Liver (tissue), 9 donors: ENCODE measurements around the gene IRGQ. TPM values are rescaled to one million over a fixed set of nuclear protein-coding genes. Genes with fewer than 3 reads are reported as not detected.

ENCODE experiments used
- DNase-seq: peaks from one replicate; pipeline ENCODE4 v3.0.0-alpha.2; 2017; ENCODE audit warnings: low spot score
- H3K27ac ChIP-seq, 2 donors: one replicate each; pipeline ENCODE4 v1.7.0; 2013; ENCODE audit warnings: inconsistent platforms in 2 of 2, low read length in 2 of 2, control low read depth in 1 of 2, low read depth in 1 of 2, mild to moderate bottlenecking in 1 of 2
- H3K27me3 ChIP-seq, 4 donors: one replicate each; pipeline versions ENCODE4 v1.6.1 to v1.7.0; 2013; ENCODE audit warnings: low read length in 3 of 4, inconsistent platforms in 1 of 4, mild to moderate bottlenecking in 1 of 4, moderate library complexity in 1 of 4; ENCODE audit not compliant: control insufficient read depth in 4 of 4, insufficient read depth in 4 of 4
- H3K36me3 ChIP-seq, 4 donors: one replicate each; pipeline versions ENCODE4 v1.6.1 to v1.7.0; 2013; ENCODE audit warnings: low read length in 3 of 4, mild to moderate bottlenecking in 3 of 4, low read depth in 1 of 4, moderate library complexity in 1 of 4; ENCODE audit not compliant: control insufficient read depth in 4 of 4, insufficient read depth in 3 of 4
- H3K4me1 ChIP-seq, 4 donors: one replicate each; pipeline versions ENCODE4 v1.6.1 to v1.7.0; 2013; ENCODE audit warnings: low read length in 3 of 4, mild to moderate bottlenecking in 3 of 4, moderate library complexity in 1 of 4; ENCODE audit not compliant: control insufficient read depth in 4 of 4, insufficient read depth in 4 of 4
- H3K4me3 ChIP-seq, 3 donors: one replicate each; pipeline versions ENCODE4 v1.6.1 to v1.7.0; 2013; ENCODE audit warnings: low read length in 3 of 3, control low read depth in 1 of 3, low read depth in 1 of 3, mild to moderate bottlenecking in 1 of 3
- H3K9ac ChIP-seq, 2 donors: one replicate each; pipeline ENCODE4 v1.7.0; 2013; ENCODE audit warnings: low read length in 2 of 2, mild to moderate bottlenecking in 2 of 2, moderate library complexity in 2 of 2, control low read depth in 1 of 2, low read depth in 1 of 2
- H3K9me3 ChIP-seq, 4 donors: one replicate each; pipeline versions ENCODE4 v1.6.1 to v1.7.0; 2013; ENCODE audit warnings: low read length in 3 of 4; ENCODE audit not compliant: control insufficient read depth in 4 of 4
- ATF3 ChIP-seq: IDR thresholded peaks from 2 replicates; pipeline ENCODE4 v1.6.1; 2016; ENCODE audit warnings: antibody characterized with exemption
- EGR1 ChIP-seq, 2 donors: IDR thresholded peaks; 2 replicates each; pipeline ENCODE4 v1.6.1; 2016 to 2018; ENCODE audit warnings: antibody characterized with exemption in 2 of 2, low read depth in 2 of 2
- FOXA2 ChIP-seq: IDR thresholded peaks from 2 replicates; pipeline ENCODE4 v1.6.1; 2016; ENCODE audit warnings: antibody characterized with exemption
- HNF4G ChIP-seq: IDR thresholded peaks from 2 replicates; pipeline ENCODE4 v1.6.1; 2016; ENCODE audit warnings: antibody characterized with exemption
- JUND ChIP-seq, 2 donors: IDR thresholded peaks; 2 replicates each; pipeline ENCODE4 v1.6.1; 2016; ENCODE audit warnings: antibody characterized with exemption in 2 of 2
- MAX ChIP-seq: IDR thresholded peaks from 2 replicates; pipeline ENCODE4 v1.6.1; 2016; ENCODE audit warnings: antibody characterized with exemption
- NR2F2 ChIP-seq: IDR thresholded peaks from 2 replicates; pipeline ENCODE4 v1.6.1; 2016; ENCODE audit warnings: antibody characterized with exemption
- RAD21 ChIP-seq, 2 donors: IDR thresholded peaks; 2 replicates each; pipeline ENCODE4 v1.6.1; 2016; ENCODE audit warnings: antibody characterized with exemption in 2 of 2, mild to moderate bottlenecking in 2 of 2
- REST ChIP-seq: IDR thresholded peaks from 2 replicates; pipeline ENCODE4 v1.6.1; 2016; ENCODE audit warnings: antibody characterized with exemption, mild to moderate bottlenecking
- RXRA ChIP-seq, 2 donors: IDR thresholded peaks; 2 replicates each; pipeline ENCODE4 v1.6.1; 2017 to 2018; ENCODE audit warnings: antibody characterized with exemption in 2 of 2, mild to moderate bottlenecking in 1 of 2
- SP1 ChIP-seq: IDR thresholded peaks from 2 replicates; pipeline ENCODE4 v1.6.1; 2018; ENCODE audit warnings: antibody characterized with exemption, mild to moderate bottlenecking
- TAF1 ChIP-seq: conservative IDR thresholded peaks from 2 replicates; pipeline ENCODE4 v1.6.1; 2016; ENCODE audit warnings: antibody characterized with exemption, mild to moderate bottlenecking
- YY1 ChIP-seq: IDR thresholded peaks from 2 replicates; pipeline ENCODE4 v1.6.1; 2016; ENCODE audit warnings: antibody characterized with exemption, mild to moderate bottlenecking
- ZBTB33 ChIP-seq: IDR thresholded peaks from 2 replicates; pipeline ENCODE4 v1.6.1; 2016; ENCODE audit warnings: antibody characterized with exemption
- WGBS: extraction: QIAGEN DNeasy Blood & Tissue Kit; methylation state at CpG from one replicate; pipeline ENCODE4 v1.1.7; 2013; 5-methylcytosine and 5-hydroxymethylcytosine counted together
- polyA plus RNA-seq, 2 donors: library from polyadenylated mRNA; stranded (reverse) in 1 of 2; unstranded in 1 of 2; fragments of 200-250 nt in 1 of 2; fragments of >200 nt in 1 of 2; fragmentation: Nextera tagmentation in 1 of 2; extraction: Ambion mirVana in 1 of 2; gene quantifications; one replicate each; pipeline versions ENCODE4 v1.2.1 to v1.2.3, GENCODE V29; 2013 to 2015
- total RNA-seq, 2 donors: library from RNA; depleted of rRNA; stranded (reverse); fragments of >200 nt; gene quantifications; one replicate each; pipeline ENCODE4 v1.2.3, GENCODE V29; 2014
- donor health status: healthy.
- donor health status: healthy.
- donor health status: healthy.
- donor health status: healthy.
- donor health status: healthy.

IRGQ gene
- total and polyA plus RNA-seq, 4 donors, result 2.8 to 15.5 (median 5.2) TPM

GRCh38 chr19:43622956-43623355 lies 27.0 kb upstream of the IRGQ start:
- H3K27me3 ChIP-seq, result no peaks in the 10 kb centered on the region
- no peaks in the 10 kb centered on the region for H3K9me3 ChIP-seq
- H3K36me3 ChIP-seq, result no peaks in the 10 kb centered on the region
- H3K9ac ChIP-seq, result no peak overlapping the region
- TF ChIP-seq TAF1 (no peak), RAD21 (IDR thresholded peaks at IDR 0.05) (no peak), FOXA2 (no peak), RXRA (IDR thresholded peaks at IDR 0.05) (no peak), REST (no peak), HNF4G (no peak), MAX (no peak), SP1 (no peak)
- 80% methylated on average over 1 of the region's 1 CpG for WGBS
- H3K27ac ChIP-seq, result no peak overlapping the region
- no peak for DNase-seq
- no peak overlapping the region for H3K4me3 ChIP-seq
- peaks cover 0 to 16% (median 11%) of the 10 kb centered on the region in 4 donors for H3K4me1 ChIP-seq

- peaks cover 0 to 16% (median 11%) of the 10 kb centered on the region in 4 donors for H3K4me1 ChIP-seq
- H3K27me3 ChIP-seq, result no peaks in the 10 kb centered on the region
- 75% methylated on average over 4 of the region's 4 CpGs for WGBS
Observed at GRCh38 chr19:43622070-43622469, 26.1 kb upstream of the IRGQ start.

More at GRCh38 chr19:43622070-43622469, 26.1 kb upstream of the IRGQ start:
- TF ChIP-seq ATF3 (no peak), REST (no peak), EGR1 (IDR thresholded peaks at IDR 0.05; ENCODE audit: low read depth in 2 of 2) (no peak), YY1 (no peak), MAX (no peak), RXRA (IDR thresholded peaks at IDR 0.05) (no peak), SP1 (no peak), ZBTB33 (no peak), RAD21 (IDR thresholded peaks at IDR 0.05) (no peak), NR2F2 (no peak), JUND (IDR thresholded peaks at IDR 0.05) (no peak), TAF1 (no peak), FOXA2 (no peak)
- Histone ChIP-seq H3K9me3 (no peaks in the 10 kb centered on the region), H3K27ac (no peak overlapping the region), H3K36me3 (no peaks in the 10 kb centered on the region), H3K9ac (no peak overlapping the region), H3K4me3 (no peak overlapping the region)
- no peak for DNase-seq
